Psoas muscle (tissue), 8 donors: ENCODE measurements around the gene VRK1. TPM values are rescaled to one million over a fixed set of nuclear protein-coding genes. Genes with fewer than 3 reads are reported as not detected.

Source experiments
- ATAC-seq, 4 donors: fragments of 200-7000 bp; cut with Tn5 transposase; one replicate each; pipeline ENCODE4 v1.9.1; 2020; ENCODE audit warnings: moderate library complexity in 3 of 4, mild to moderate bottlenecking in 2 of 4
- DNase-seq, 2 donors: peaks; one replicate each; pipeline ENCODE4 v3.0.0-alpha.2; 2020
- H3K27ac ChIP-seq: fragments of 200-600 bp; one replicate; pipeline ENCODE4 v1.8.0; 2022
- H3K27me3 ChIP-seq, 3 donors: fragments of 200-600 bp in 1 of 3; one replicate each; pipeline versions ENCODE4 v1.6.1 to v1.8.0; 2013 to 2022; ENCODE audit warnings: low read length in 2 of 3, mild to moderate bottlenecking in 2 of 3, moderate library complexity in 1 of 3; ENCODE audit not compliant: insufficient read depth in 3 of 3
- H3K36me3 ChIP-seq, 2 donors: fragments of 200-600 bp in 1 of 2; one replicate each; pipeline versions ENCODE4 v1.6.1 to v1.8.0; 2013 to 2022; ENCODE audit warnings: low read depth in 1 of 2, mild to moderate bottlenecking in 1 of 2, moderate library complexity in 1 of 2; ENCODE audit not compliant: insufficient read depth in 1 of 2
- H3K4me1 ChIP-seq: fragments of 200-600 bp; one replicate; pipeline ENCODE4 v1.8.0; 2022
- H3K4me3 ChIP-seq: fragments of 200-600 bp; one replicate; pipeline ENCODE4 v1.8.0; 2022; ENCODE audit warnings: mild to moderate bottlenecking
- H3K9me3 ChIP-seq: fragments of 200-600 bp; one replicate; pipeline ENCODE4 v1.8.0; 2022
- CTCF ChIP-seq: fragments of 200-600 bp; IDR thresholded peaks from one replicate; pipeline ENCODE4 v1.8.0; 2022; ENCODE audit warnings: antibody characterized with exemption
- WGBS, 3 donors: extraction: QIAGEN DNeasy Blood & Tissue Kit; methylation state at CpG; one replicate each; pipeline versions ENCODE4 v1.1.6 to v1.1.7; 2013; 5-methylcytosine and 5-hydroxymethylcytosine counted together
- intact Hi-C, 2 donors: fragments of 100-400 bp; cut with DNase I; formaldehyde crosslinking; loops; one replicate each; pipeline versions ENCODE4 v1.11.0 to v1.14.2; 2022
- polyA plus RNA-seq, 3 donors: library from polyadenylated mRNA; stranded (reverse); fragments of 200-250 nt; gene quantifications; one replicate each; pipeline ENCODE4 v1.2.3, GENCODE V29; 2013
- total RNA-seq, 4 donors: library from RNA; stranded (reverse); fragmentation: NEBNext Ultra II Directional in 2 of 4; extraction: Animal tissue kit (Norgen Biotek cat#: 25700) in 2 of 4; gene quantifications; one replicate each; pipeline versions ENCODE4 v1.2.1 to v1.2.4, GENCODE V29; 2021 to 2023
- donor health status: healthy with polysubstance abuse.
- donor health status: DM: no; HTN: no; CAD: no; lungs with moderate emphysema.
- donor health status: Bipolar disorder and iron deficiency.
- donor health status: healthy.
- donor health status: DM: yes; HTN: yes; CAD: no.
- donor health status: DM: no; HTN: no; CAD: no.
- donor health status: DM: no; HTN: no; CAD: no.
- donor health status: DM: yes; HTN: yes; CAD: no.

The VRK1 gene
- total and polyA plus RNA-seq, 7 donors: 2.5 to 4.9 (median 4.0) TPM

- 93 to 96% (median 96%) methylated on average over 1 of the region's 1 CpG for WGBS, 3 donors
- intact Hi-C loops: no loop called here
- TF ChIP-seq CTCF: no peak
- no peak overlapping the region for H3K4me3 ChIP-seq
- H3K27me3 ChIP-seq: no peaks in the 10 kb centered on the region
- H3K4me1 ChIP-seq: no peaks in the 10 kb centered on the region
- H3K36me3 ChIP-seq: no peaks in the 10 kb centered on the region
- no peak overlapping the region for H3K27ac ChIP-seq
- no peak for ATAC-seq
- no peaks in the 10 kb centered on the region for H3K9me3 ChIP-seq
- no peak for DNase-seq
Observed at GRCh38 chr14:96916751-96917150, 119.6 kb downstream of the VRK1 start.

- Histone ChIP-seq H3K4me3 (no peak overlapping the region), H3K27me3 (no peaks in the 10 kb centered on the region), H3K4me1 (no peaks in the 10 kb centered on the region), H3K27ac (no peak overlapping the region), H3K36me3 (no peaks in the 10 kb centered on the region), H3K9me3 (no peaks in the 10 kb centered on the region)
- intact Hi-C loops: no loop called here
- no peak for DNase-seq
- ATAC-seq: no peak
- 31 to 39% (median 33%) methylated on average over 7 of the region's 7 CpGs for WGBS, 3 donors
- no peak for TF ChIP-seq CTCF
Observed at GRCh38 chr14:96917442-96917963, 120.3 kb downstream of the VRK1 start.

- no peaks in the 10 kb centered on the region for H3K4me1 ChIP-seq
- no peak for TF ChIP-seq CTCF
- ATAC-seq (no peak), DNase-seq (no peak)
- no peak overlapping the region for H3K27ac ChIP-seq
- 79 to 84% (median 84%) methylated on average over 3 of the region's 3 CpGs for WGBS, 3 donors
- intact Hi-C loops: no loop called here
- H3K27me3 ChIP-seq: no peaks in the 10 kb centered on the region
- no peak overlapping the region for H3K4me3 ChIP-seq
- H3K9me3 ChIP-seq: no peaks in the 10 kb centered on the region
- no peaks in the 10 kb centered on the region for H3K36me3 ChIP-seq
Observed at GRCh38 chr14:96920023-96920422, 122.8 kb downstream of the VRK1 start.

GRCh38 chr14:96920820-96921219 is 123.6 kb downstream of the VRK1 start:
- intact Hi-C loops: no loop called here
- no peaks in the 10 kb centered on the region for H3K36me3 ChIP-seq
- H3K9me3 ChIP-seq: no peaks in the 10 kb centered on the region
- no peak for ATAC-seq
- H3K27ac ChIP-seq: no peak overlapping the region
- no peak overlapping the region for H3K4me3 ChIP-seq
- no peaks in the 10 kb centered on the region for H3K27me3 ChIP-seq
- WGBS, 3 donors: 85 to 94% (median 89%) methylated on average over 3 of the region's 3 CpGs
- TF ChIP-seq CTCF: no peak
- DNase-seq: no peak
- H3K4me1 ChIP-seq: no peaks in the 10 kb centered on the region

- Histone ChIP-seq H3K4me3 (no peak overlapping the region), H3K9me3 (no peaks in the 10 kb centered on the region), H3K36me3 (no peaks in the 10 kb centered on the region), H3K4me1 (no peaks in the 10 kb centered on the region), H3K27me3 (no peaks in the 10 kb centered on the region), H3K27ac (no peak overlapping the region)
- WGBS, 3 donors: 94 to 96% (median 95%) methylated on average over 8 of the region's 8 CpGs
- intact Hi-C loops: no loop called here
- no peak for TF ChIP-seq CTCF
- DNase-seq (no peak), ATAC-seq (no peak)
Observed at GRCh38 chr14:96922986-96923385, 125.8 kb downstream of the VRK1 start.
